ENCODE results near the gene PCDH9.

GRCh38 chr13:67197704-67198103 lies 32.4 kb downstream of the PCDH9 start:
- TF ChIP-seq POLR2A (IDR thresholded peaks at IDR 0.05; ENCODE audit: low read depth, low read length) (no peak), POLR2AphosphoS5 (IDR thresholded peaks at IDR 0.05; ENCODE audit: low read depth, low read length) (no peak)
